Posterior vena cava (tissue), 2 donors: ENCODE data around the gene ATP2B1. TPM values are rescaled to one million over a fixed set of nuclear protein-coding genes. Genes with fewer than 3 reads are reported as not detected.

Experiments
- DNase-seq: peaks from one replicate; pipeline ENCODE4 v3.0.0-alpha.2; 2020; ENCODE audit warnings: low spot score
- intact Hi-C, 2 donors: fragments of 100-400 bp; cut with DNase I; formaldehyde crosslinking; loops; one replicate each; pipeline versions ENCODE4 v1.14.1 to v1.14.2; 2022 to 2023
- total RNA-seq, 2 donors: library from RNA; stranded (reverse); fragmentation: NEBNext Ultra II Directional; extraction: Animal tissue kit (Norgen Biotek cat#: 25700); gene quantifications; one replicate each; pipeline ENCODE4 v1.2.1, GENCODE V29; 2021
- donor health status: DM: yes; HTN: yes; CAD: no.
- donor health status: DM: yes; HTN: yes; CAD: no.

ATP2B1 gene
- total RNA-seq, 2 donors from 2014 or later = 37.6 to 44.0 TPM

DNA sequence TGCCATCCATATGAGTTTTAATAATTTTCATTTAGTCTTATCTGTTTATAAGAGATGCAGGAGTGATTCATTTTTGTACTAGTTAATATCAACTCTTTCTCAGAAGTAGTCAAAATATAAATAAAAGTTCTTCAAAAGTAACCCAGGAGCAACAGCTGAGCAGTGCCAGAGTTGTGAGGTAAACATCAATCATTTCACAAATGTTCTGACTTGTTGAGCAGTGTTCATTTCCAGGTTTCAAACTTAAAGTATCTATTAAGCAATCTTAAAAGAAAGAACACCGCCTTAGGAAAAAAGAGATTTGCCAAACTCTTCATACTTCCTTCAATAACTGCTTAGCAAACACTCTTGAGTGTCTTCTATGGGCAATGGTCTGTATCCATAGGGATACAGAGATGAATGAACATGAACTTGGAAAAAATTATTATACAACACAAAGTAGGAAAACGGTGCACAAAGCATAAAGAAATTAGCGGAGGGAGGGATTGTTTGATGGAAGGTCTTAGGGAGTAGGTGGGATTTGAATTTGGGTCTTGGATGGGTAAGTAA is 140.9 kb downstream of the ATP2B1 start:
- intact Hi-C loops = no loop called here

GRCh38 chr12:89566615-89567014 is 142.0 kb downstream of the ATP2B1 start:
- intact Hi-C loops = no loop called here
- no peak for DNase-seq

More for the DNA sequence above, 140.9 kb downstream of the ATP2B1 start:
- no peak for DNase-seq

GRCh38 chr12:89565002-89565401 is 143.6 kb downstream of the ATP2B1 start:
- no peak for DNase-seq
- intact Hi-C loops = no loop called here

GRCh38 chr12:89559753-89560152 is 148.9 kb downstream of the ATP2B1 start:
- DNase-seq = no peak
- intact Hi-C loops = no loop called here

GRCh38 chr12:89556976-89557375 is 151.7 kb downstream of the ATP2B1 start:
- intact Hi-C loops = no loop called here

GRCh38 chr12:89552376-89552775 is 156.3 kb downstream of the ATP2B1 start:
- no peak for DNase-seq
- intact Hi-C loops = loop anchor here in 1 of 2 donors (5.0 kb wide), 1 partner anchor 710 kb away; no protein-coding TSS in a partner anchor

More at GRCh38 chr12:89556976-89557375, 151.7 kb downstream of the ATP2B1 start:
- no peak for DNase-seq

DNA sequence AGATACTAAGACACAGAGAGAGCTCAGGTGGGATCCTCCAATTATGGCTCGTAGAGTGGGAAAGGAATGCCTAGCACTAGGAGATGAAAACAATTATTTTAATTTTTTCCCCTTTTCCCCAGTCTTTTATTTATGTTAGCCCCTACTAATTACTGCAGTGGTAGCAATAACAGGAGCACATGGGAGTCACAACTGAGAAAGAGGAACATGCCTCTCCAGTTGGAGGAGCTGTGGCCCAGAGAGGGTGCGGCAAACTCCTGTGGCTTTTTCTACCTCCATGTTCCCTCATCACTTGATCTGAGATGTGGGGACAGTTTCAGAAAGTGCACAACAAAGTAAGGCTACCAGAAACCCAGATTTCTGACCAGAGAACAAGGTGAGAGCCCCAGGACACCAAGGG is 156.9 kb downstream of the ATP2B1 start:
- intact Hi-C loops = loop anchor here in 1 of 2 donors (5.0 kb wide), 1 partner anchor 711 kb away; no protein-coding TSS in a partner anchor

DNA sequence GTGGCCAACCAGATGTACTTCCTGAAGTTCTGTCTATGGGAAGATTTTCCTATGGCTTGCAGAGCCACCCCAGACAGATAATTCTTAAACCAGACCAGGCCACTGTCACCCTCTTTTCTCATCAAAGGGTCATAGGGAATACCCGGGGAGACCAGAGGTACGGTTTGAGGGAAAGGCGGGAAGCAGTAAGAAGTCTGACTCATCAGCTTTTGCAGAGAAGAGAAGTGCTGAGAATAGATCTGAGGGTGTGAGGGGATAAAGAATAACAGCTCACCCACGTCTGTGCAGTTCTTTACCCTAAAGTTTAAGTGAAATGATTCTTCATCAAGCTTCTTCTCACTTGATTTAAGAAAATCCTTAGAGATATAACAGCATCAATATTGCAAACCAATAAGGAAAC is 161.5 kb downstream of the ATP2B1 start:
- intact Hi-C loops = loop anchor here in 1 of 2 donors (10.0 kb wide), 2 partner anchors 558 to 1388 kb away; no protein-coding TSS in a partner anchor
- DNase-seq = no peak

More for the DNA sequence above, 156.9 kb downstream of the ATP2B1 start:
- no peak for DNase-seq

- intact Hi-C loops = loop anchor here in 1 of 2 donors (10.0 kb wide), 2 partner anchors 559 to 1389 kb away; no protein-coding TSS in a partner anchor
- no peak for DNase-seq
Measured at GRCh38 chr12:89546151-89546550, 162.5 kb downstream of the ATP2B1 start.

GRCh38 chr12:89544681-89545184 is 163.9 kb downstream of the ATP2B1 start:
- no peak for DNase-seq
- intact Hi-C loops = loop anchor here in 1 of 2 donors (10.0 kb wide), 2 partner anchors 560 to 1390 kb away; no protein-coding TSS in a partner anchor

GRCh38 chr12:89544022-89544421 is 164.6 kb downstream of the ATP2B1 start:
- DNase-seq = no peak
- intact Hi-C loops = loop anchor here in 1 of 2 donors (10.0 kb wide), 2 partner anchors 561 to 1391 kb away; no protein-coding TSS in a partner anchor

GRCh38 chr12:89542912-89543592 is 165.6 kb downstream of the ATP2B1 start:
- intact Hi-C loops = loop anchor here in 1 of 2 donors (10.0 kb wide), 2 partner anchors 562 to 1392 kb away; no protein-coding TSS in a partner anchor
- no peak for DNase-seq

- no peak for DNase-seq
- intact Hi-C loops = loop anchor here in 1 of 2 donors (10.0 kb wide), 2 partner anchors 563 to 1393 kb away; no protein-coding TSS in a partner anchor
Measured at GRCh38 chr12:89542236-89542635, 166.4 kb downstream of the ATP2B1 start.

- intact Hi-C loops = loop anchor here in 1 of 2 donors (10.0 kb wide), 2 partner anchors 564 to 1394 kb away; no protein-coding TSS in a partner anchor
- no peak for DNase-seq
Measured at GRCh38 chr12:89540586-89540985, 168.1 kb downstream of the ATP2B1 start.

GRCh38 chr12:89539426-89540223 is 169.0 kb downstream of the ATP2B1 start:
- intact Hi-C loops = loop anchor here in 1 of 2 donors (10.0 kb wide), 2 partner anchors 565 to 1395 kb away; no protein-coding TSS in a partner anchor
- DNase-seq = no peak

DNA sequence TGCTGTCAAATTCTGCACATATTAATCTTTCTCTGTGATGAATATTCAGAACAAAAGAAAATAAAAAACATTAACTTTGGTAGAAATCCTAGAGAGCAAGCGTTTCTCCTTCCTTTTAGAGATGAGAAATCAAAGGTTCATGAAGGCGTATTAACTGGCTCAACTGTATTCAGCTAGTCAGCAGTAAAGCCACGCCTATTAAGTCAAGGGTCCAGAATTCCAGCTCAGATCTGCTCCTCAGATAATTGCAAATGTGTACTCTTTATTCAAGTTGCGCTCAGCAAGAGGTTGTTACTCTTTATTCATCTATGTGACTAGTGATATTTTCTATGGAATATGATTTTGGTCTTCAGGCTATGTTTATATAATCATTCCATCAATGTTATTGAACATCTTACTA is 169.7 kb downstream of the ATP2B1 start:
- DNase-seq = no peak
- intact Hi-C loops = no loop called here
